Activated CD4-positive, CD25-positive, alpha-beta regulatory T cell treated with anti-CD3 and anti-CD28 coated beads, Interleukin-2, amount 50 U/mL, for 24 hours (primary cell): ENCODE measurements around the gene HEATR1.
"Not testable (repeated sequence)": the region's sequence is repeated elsewhere in the genome, so short reads cannot be mapped to it uniquely, and the experiment has no call there.

Experiments used
- ATAC-seq, 2 donors: fragments of 150-1000 bp; cut with Tn5 transposase; one replicate each; pipeline ENCODE4 v1.10.0; 2021; ENCODE audit warnings: mild to moderate bottlenecking in 1 of 2, moderate library complexity in 1 of 2

Gene HEATR1

GRCh38 chr1:236507022-236507700 is 97.2 kb downstream of the HEATR1 start:
- ATAC-seq: no peak

GRCh38 chr1:236504338-236504737 is 100.0 kb downstream of the HEATR1 start:
- not testable (repeated sequence) for ATAC-seq

DNA sequence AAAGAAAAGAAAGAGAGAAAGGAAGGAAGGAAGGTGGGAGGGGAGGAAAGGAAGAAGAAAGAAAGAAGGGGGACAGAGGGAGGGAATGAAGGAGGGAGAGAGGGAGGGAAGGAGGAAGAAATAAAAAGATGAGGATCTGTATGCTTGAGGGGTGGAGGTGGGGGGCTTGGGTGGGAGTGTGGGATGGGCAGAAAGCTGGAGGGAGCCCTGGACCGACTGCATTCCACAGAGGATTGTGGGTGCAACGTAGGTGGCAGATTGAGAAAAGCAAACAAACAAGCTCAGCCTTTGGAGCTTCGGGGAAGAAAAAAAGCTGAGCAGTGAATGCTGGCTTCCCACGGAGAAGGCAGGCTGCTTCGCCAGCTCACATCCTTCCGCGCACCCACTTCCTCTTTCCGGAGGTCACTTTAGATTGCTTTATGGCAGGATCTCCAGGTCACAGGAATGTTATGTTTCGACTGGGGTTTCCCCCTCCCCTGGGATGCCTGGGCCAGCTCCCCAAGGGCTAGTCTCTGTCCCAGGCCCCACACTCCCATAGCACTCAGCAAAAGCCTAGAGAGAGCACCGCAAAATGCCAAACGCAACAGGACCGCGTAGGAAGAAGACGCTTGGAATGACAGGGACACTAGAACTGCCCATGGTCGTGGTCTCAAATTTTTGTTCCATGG is 101.2 kb downstream of the HEATR1 start:
- ATAC-seq: no peak

DNA sequence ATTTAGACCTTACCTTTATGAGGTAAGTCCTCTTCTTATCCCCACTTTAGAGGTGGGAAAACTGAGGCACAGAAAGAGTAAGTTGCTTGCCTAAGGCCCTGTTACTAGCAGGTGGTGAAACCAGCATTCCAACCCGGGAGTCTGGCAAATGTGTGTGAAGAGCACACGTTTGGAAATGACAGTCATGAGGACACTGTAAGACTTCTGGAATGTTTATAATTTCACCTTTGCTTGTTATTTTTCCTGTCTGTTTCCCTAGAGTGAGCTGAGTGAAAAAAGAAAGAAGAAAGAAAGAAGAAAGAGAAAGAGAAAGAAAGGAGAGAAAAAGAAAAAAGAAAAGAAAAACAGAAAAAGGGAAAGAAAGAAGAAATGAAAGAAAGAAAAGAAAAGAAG is 101.7 kb downstream of the HEATR1 start:
- no peak for ATAC-seq

GRCh38 chr1:236501093-236501492 is 103.2 kb downstream of the HEATR1 start:
- no peak for ATAC-seq
